IMR-90 (cell line): Measurements from ENCODE around the gene SMIM24. TPM values are rescaled to one million over a fixed set of nuclear protein-coding genes. Genes with fewer than 3 reads are reported as not detected.

Experiments
- ATAC-seq: fragments of 200-7000 bp; cut with Tn5 transposase; 2 replicates; pipeline ENCODE4 v1.9.1; 2020; ENCODE audit warnings: low read depth, mild to moderate bottlenecking, moderate library complexity
- BruUV-seq: library from RNA; stranded (reverse); fragments of 400-500 nt; replicated peaks from 2 replicates; lab custom pipeline; 2021; lab: Mats Ljungman, UMichigan
- CTCF ChIA-PET: fragments of 300-600 bp; formaldehyde crosslinking; extraction: SDS; loops from one replicate; lab custom pipeline; 2021; ENCODE audit warnings: antibody characterized with exemption; lab: Yijun Ruan, JAX
- POLR2A ChIA-PET: fragments of 300-600 bp; sonication (Branson Sonifier 250); formaldehyde crosslinking; loops from one replicate; lab custom pipeline; 2022; ENCODE audit warnings: antibody characterized with exemption; ENCODE audit not compliant: unreplicated experiment; lab: Charles Lee
- DNase-seq: peaks from one replicate; pipeline ENCODE4 v3.0.0; 2013
- H2AFZ ChIP-seq: replicated peaks from 2 replicates; pipeline ENCODE3; 2013; ENCODE audit warnings: low read length, mild to moderate bottlenecking; ENCODE audit not compliant: poor library complexity
- H2AK5ac ChIP-seq: 2 replicates; pipeline ENCODE4 v1.6.1; 2013; ENCODE audit warnings: low read depth, low read length, inconsistent platforms
- H2AK9ac ChIP-seq: replicated peaks from 2 replicates; pipeline ENCODE3; 2013; ENCODE audit warnings: mild to moderate bottlenecking, low read depth, low read length, moderate library complexity; ENCODE audit not compliant: poor library complexity
- H2BK120ac ChIP-seq: 2 replicates; pipeline ENCODE4 v1.6.1; 2013; ENCODE audit warnings: low read depth, low read length, inconsistent platforms
- H2BK15ac ChIP-seq: 3 replicates; pipeline ENCODE4 v1.6.1; 2013; ENCODE audit warnings: low read depth, low read length, inconsistent platforms
- H2BK20ac ChIP-seq: 2 replicates; pipeline ENCODE4 v1.6.1; 2013; ENCODE audit warnings: low read depth, mild to moderate bottlenecking, inconsistent platforms, low read length, moderate library complexity
- H2BK5ac ChIP-seq: 2 replicates; pipeline ENCODE4 v1.6.1; 2013; ENCODE audit warnings: mild to moderate bottlenecking, low read depth, low read length, inconsistent platforms; ENCODE audit not compliant: poor library complexity, severe bottlenecking
- H3K14ac ChIP-seq: replicated peaks from 2 replicates; pipeline ENCODE4 v1.6.1; 2013; ENCODE audit warnings: low read depth, low read length, inconsistent platforms
- H3K18ac ChIP-seq: 2 replicates; pipeline ENCODE4 v1.6.1; 2013; ENCODE audit warnings: low read depth, low read length, control low read depth
- H3K23ac ChIP-seq: 2 replicates; pipeline ENCODE4 v1.6.1; 2013; ENCODE audit warnings: low read depth, low read length, inconsistent platforms
- H3K27ac ChIP-seq: 2 replicates; pipeline ENCODE4 v1.5.1; 2013; ENCODE audit warnings: mild to moderate bottlenecking, control low read depth, low read length; ENCODE audit not compliant: insufficient read depth
- H3K27me3 ChIP-seq: 2 replicates; pipeline ENCODE4 v1.6.1; 2013; ENCODE audit warnings: low read length; ENCODE audit not compliant: control insufficient read depth, insufficient read depth
- H3K36me3 ChIP-seq: 2 replicates; pipeline ENCODE4 v1.6.1; 2013; ENCODE audit warnings: low read length, mixed read lengths; ENCODE audit not compliant: control insufficient read depth, insufficient read depth
- H3K4ac ChIP-seq: 2 replicates; pipeline ENCODE4 v1.6.1; 2013; ENCODE audit warnings: low read depth, low read length, inconsistent platforms
- H3K4me1 ChIP-seq: 2 replicates; pipeline ENCODE4 v1.6.1; 2013; ENCODE audit warnings: low read length, mixed read lengths; ENCODE audit not compliant: control insufficient read depth, insufficient read depth
- H3K4me2 ChIP-seq: 2 replicates; pipeline ENCODE4 v1.6.1; 2013; ENCODE audit warnings: low read depth, mild to moderate bottlenecking, control low read depth, low read length, moderate library complexity
- H3K4me3 ChIP-seq: 2 replicates; pipeline ENCODE4 v1.5.1; 2013; ENCODE audit warnings: low read depth, mild to moderate bottlenecking, control low read depth, low read length, moderate library complexity; ENCODE audit not compliant: insufficient read depth
- H3K56ac ChIP-seq: 2 replicates; pipeline ENCODE4 v1.6.1; 2013; ENCODE audit warnings: low read length, inconsistent platforms; ENCODE audit not compliant: insufficient read depth; ENCODE audit errors: extremely low read depth
- H3K79me1 ChIP-seq, 2 experiments: 2 replicates each; pipeline ENCODE4 v1.6.1; 2013; ENCODE audit warnings: low read length in 2 of 2, inconsistent platforms in 1 of 2, low read depth in 1 of 2
- H3K9ac ChIP-seq: 2 replicates; pipeline ENCODE4 v1.6.1; 2013; ENCODE audit warnings: low read depth, low read length, control low read depth
- H3K9me1 ChIP-seq: 2 replicates; pipeline ENCODE4 v1.6.1; 2013; ENCODE audit warnings: low read length, inconsistent platforms; ENCODE audit not compliant: insufficient read depth
- H3K9me3 ChIP-seq: 2 replicates; pipeline ENCODE4 v1.6.1; 2013; ENCODE audit warnings: low read length; ENCODE audit not compliant: control insufficient read depth, insufficient read depth
- H4K20me1 ChIP-seq: 2 replicates; pipeline ENCODE4 v1.6.1; 2013; ENCODE audit warnings: low read length, inconsistent platforms; ENCODE audit not compliant: insufficient read depth
- H4K5ac ChIP-seq: 2 replicates; pipeline ENCODE4 v1.6.1; 2013; ENCODE audit warnings: mild to moderate bottlenecking, low read depth, low read length, control low read depth
- H4K8ac ChIP-seq, 2 experiments: 2 replicates each; pipeline ENCODE4 v1.6.1; 2013; ENCODE audit warnings: low read depth in 2 of 2, low read length in 2 of 2, control low read depth in 1 of 2, inconsistent platforms in 1 of 2
- H4K91ac ChIP-seq: 2 replicates; pipeline ENCODE4 v1.6.1; 2013; ENCODE audit warnings: low read depth, low read length, inconsistent platforms; ENCODE audit not compliant: insufficient read depth
- CEBPB ChIP-seq: IDR thresholded peaks from 2 replicates; pipeline ENCODE4 v1.6.1; 2012; ENCODE audit warnings: low read depth, low read length, improper control_type of control experiment
- CTCF ChIP-seq: conservative IDR thresholded peaks from 2 replicates; pipeline ENCODE4 v1.5.1; 2012; ENCODE audit warnings: mild to moderate bottlenecking, low read depth, low read length, improper control_type of control experiment
- MAZ ChIP-seq: IDR thresholded peaks from 2 replicates; pipeline ENCODE4 v1.6.1; 2012; ENCODE audit warnings: low read depth, mild to moderate bottlenecking, low read length, improper control_type of control experiment, moderate library complexity, borderline replicate concordance
- POLR2A ChIP-seq: IDR thresholded peaks from 2 replicates; pipeline ENCODE4 v1.6.1; 2012; ENCODE audit warnings: mild to moderate bottlenecking, low read depth, low read length
- WGBS, 2 experiments: methylation state at CpG; one replicate each; pipeline versions ENCODE4 v1.1.5 to v1.1.7; 2013; ENCODE audit warnings: missing lambda C conversion rate in 2 of 2; ENCODE audit not compliant: insufficient read length in 1 of 2; ENCODE audit errors: extremely low coverage in 2 of 2; 5-methylcytosine and 5-hydroxymethylcytosine counted together
- dilution Hi-C: fragments of 300-500 bp; cut with HindIII; formaldehyde crosslinking; loops from one replicate; pipeline ENCODE4 v1.14.3; 2018; ENCODE audit warnings: low sequenced_read_pairs; ENCODE audit not compliant: unreplicated experiment
- in situ Hi-C: fragments of 300-500 bp; cut with MboI; formaldehyde crosslinking; loops from 3 replicates; pipeline ENCODE4 v1.14.3; 2019; ENCODE audit warnings: low sequenced_read_pairs, inconsistent platforms, mixed read lengths
- intact Hi-C: fragments of 100-400 bp; cut with micrococcal nuclease; formaldehyde crosslinking; loops from 2 replicates; pipeline ENCODE4 v1.10.0; 2022
- polyA plus RNA-seq, 3 experiments: library from polyadenylated mRNA; depleted of rRNA; stranded (reverse); fragments of >200 nt; gene quantifications; 2 replicates each; pipeline ENCODE4 v1.2.3, GENCODE V29; 2012; ENCODE audit warnings: low replicate concordance in 1 of 3
- total RNA-seq: library from RNA; depleted of rRNA; stranded (reverse); fragments of >200 nt; gene quantifications from 2 replicates; pipeline ENCODE4 v1.2.3, GENCODE V29; 2012

Gene SMIM24
- total and polyA plus RNA-seq, 2 of the 4 experiments (the other 2 are of a cell fraction): not detected

- Histone ChIP-seq H3K27me3 (no peaks in the 10 kb centered on the region), H2BK15ac (peak overlapping the region; percentile 90; the same call in 2 of the 3 replicates), H4K8ac (peak overlapping the region; percentile 51 to 74; a peak in 2 of 4 replicates), H3K56ac (no peak overlapping the region), H2BK5ac (peak overlapping the region; percentile 63), H4K91ac (peak overlapping the region; percentile 57), H3K36me3 (peaks cover 50% of the 10 kb centered on the region), H2AK9ac (peak overlapping the region; percentile 70), H3K4ac (peak overlapping the region; percentile 79), H3K79me1 (peaks cover 37 to 76% of the 10 kb centered on the region in 2 experiments), H3K27ac (peak overlapping the region; percentile 51), H3K9me1 (peaks cover 6% of the 10 kb centered on the region; the same call in 1 of the 2 replicates), H3K9me3 (no peaks in the 10 kb centered on the region), H2AFZ (peak overlapping the region; percentile 40), H2AK5ac (peak overlapping the region; percentile 71; the same call in 1 of the 2 replicates), H3K9ac (no peak overlapping the region; the same call in 1 of the 2 replicates), H4K5ac (peak overlapping the region; percentile 12; the same call in 1 of the 2 replicates), H3K14ac (0 out of 2 replicates have a peak overlapping the region, but pooled peaks have one; percentile 70), H3K4me2 (no peak overlapping the region), H2BK20ac (peak overlapping the region; percentile 47; the same call in 1 of the 2 replicates), H4K20me1 (peaks cover 52% of the 10 kb centered on the region), H3K18ac (no peak overlapping the region), H3K23ac (no peak overlapping the region), H3K4me3 (no peak overlapping the region), H3K4me1 (peaks cover 29% of the 10 kb centered on the region), H2BK120ac (peak overlapping the region; percentile 68; the same call in 1 of the 2 replicates)
- WGBS, 2 experiments: 70% methylated on average over 3 of the region's 19 CpGs; no CpG with 5 or more reads in 1 of the 2 experiments
- intact Hi-C loops: no loop called here
- dilution Hi-C loops: no loop called here
- no peak for ATAC-seq
- no TSS peak for BruUV-seq
- TF ChIP-seq CTCF: no peak
- no peak for TF ChIP-seq CEBPB
- TF ChIP-seq POLR2A: no peak
- no peak for TF ChIP-seq MAZ
- DNase-seq: no peak
- in situ Hi-C loops: no loop called here
- ChIA-PET POLR2A (no interaction called here), CTCF (no interaction called here)
Observed at GRCh38 chr19:3458229-3459088, 21.9 kb downstream of the SMIM24 start.
